Measurements from ENCODE around the gene GALNT17.

The GALNT17 gene

DNA sequence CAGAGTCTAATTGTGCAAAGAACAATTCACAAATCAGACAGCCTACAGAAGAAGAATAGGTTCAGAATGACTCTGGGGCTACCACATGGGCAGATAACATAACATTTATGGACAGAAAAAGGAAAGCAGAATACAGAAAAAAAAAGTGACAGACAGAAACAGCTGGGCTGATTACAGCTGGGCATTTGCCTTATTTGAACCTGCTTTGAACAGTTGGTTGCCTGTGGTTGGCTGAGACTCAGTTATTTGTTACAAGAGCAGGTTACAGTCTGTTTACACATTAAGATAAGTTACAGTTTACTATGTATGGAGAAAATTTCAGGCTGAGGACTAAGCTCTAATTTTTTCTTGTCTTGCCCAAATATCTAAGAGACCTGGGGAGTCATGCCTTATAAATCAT is 327.2 kb downstream of the GALNT17 start:
- no peak for DNase-seq
- CTCF ChIA-PET: interaction anchor here (1.1 kb wide), 1 partner anchor 8 kb away, joined by 3 read pairs; no protein-coding TSS in a partner anchor

DNA sequence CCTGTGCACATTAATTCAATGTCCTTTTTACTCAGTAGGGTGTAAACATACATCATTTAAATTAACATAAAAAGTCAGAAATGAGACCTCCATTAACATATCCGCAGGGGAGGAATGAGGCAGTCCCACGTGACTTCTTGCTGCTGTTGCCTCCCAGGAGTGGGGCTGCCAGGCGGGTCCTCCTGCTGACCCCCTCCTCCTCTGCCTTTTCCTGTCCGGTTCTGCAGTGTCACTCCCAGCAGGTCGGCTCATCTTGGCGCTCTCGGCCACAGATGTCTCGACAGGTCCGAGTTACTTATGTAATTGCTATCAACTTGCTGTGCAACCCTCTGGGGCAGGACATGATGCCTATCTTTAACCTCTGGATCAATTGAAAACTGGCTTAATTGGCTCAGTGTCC is 329.6 kb downstream of the GALNT17 start:
- WGBS (ENCODE audit: insufficient coverage): 79% methylated on average over 9 of the region's 9 CpGs
- ChIA-PET POLR2A (no interaction called here), CTCF (no interaction called here)
- Histone ChIP-seq H3K27ac (ENCODE audit: insufficient read depth in 1 of 2, low read depth in 1 of 2, low read length in 2 of 2, poor library complexity in 1 of 2, severe bottlenecking in 2 of 2) (no peak overlapping the region), H3K36me3 (ENCODE audit: control insufficient read depth in 4 of 4, insufficient read depth in 4 of 4, low read length in 3 of 4) (no peaks in the 10 kb centered on the region), H3K4me3 (ENCODE audit: control insufficient read depth in 1 of 7, extremely low read depth in 1 of 7, insufficient read depth in 4 of 7, low read depth in 2 of 7, low read length in 6 of 7) (no peak overlapping the region), H3K27me3 (replicated peaks in 2 of 5; ENCODE audit: control insufficient read depth in 4 of 5, insufficient read depth in 5 of 5, low read length in 4 of 5) (peaks cover 0 to 2% (median 0%) of the 10 kb centered on the region in 5 experiments), H3K4me1 (ENCODE audit: control extremely low read depth in 1 of 4, control insufficient read depth in 4 of 4, insufficient read depth in 4 of 4, low read length in 3 of 4) (no peaks in the 10 kb centered on the region), H3K9me3 (ENCODE audit: control extremely low read depth in 1 of 5, control insufficient read depth in 4 of 5, insufficient read depth in 2 of 5, low read depth in 1 of 5, low read length in 4 of 5) (no peaks in the 10 kb centered on the region)
- no peak for DNase-seq

More for the DNA sequence above, 327.2 kb downstream of the GALNT17 start:
- H3K4me1 ChIP-seq (ENCODE audit: control extremely low read depth in 1 of 4, control insufficient read depth in 4 of 4, insufficient read depth in 4 of 4, low read length in 3 of 4): no peaks in the 10 kb centered on the region
- H3K9me3 ChIP-seq (ENCODE audit: control extremely low read depth in 1 of 5, control insufficient read depth in 4 of 5, insufficient read depth in 2 of 5, low read depth in 1 of 5, low read length in 4 of 5): no peaks in the 10 kb centered on the region
- POLR2A ChIA-PET: no interaction called here
- no peak overlapping the region for H3K27ac ChIP-seq (ENCODE audit: insufficient read depth in 1 of 2, low read depth in 1 of 2, low read length in 2 of 2, poor library complexity in 1 of 2, severe bottlenecking in 2 of 2)
- H3K27me3 ChIP-seq (replicated peaks in 2 of 5; ENCODE audit: control insufficient read depth in 4 of 5, insufficient read depth in 5 of 5, low read length in 4 of 5): peaks cover 0 to 2% (median 0%) of the 10 kb centered on the region in 5 experiments
- no peaks in the 10 kb centered on the region for H3K36me3 ChIP-seq (ENCODE audit: control insufficient read depth in 4 of 4, insufficient read depth in 4 of 4, low read length in 3 of 4)
- H3K4me3 ChIP-seq (ENCODE audit: control insufficient read depth in 1 of 7, extremely low read depth in 1 of 7, insufficient read depth in 4 of 7, low read depth in 2 of 7, low read length in 6 of 7): no peak overlapping the region

DNA sequence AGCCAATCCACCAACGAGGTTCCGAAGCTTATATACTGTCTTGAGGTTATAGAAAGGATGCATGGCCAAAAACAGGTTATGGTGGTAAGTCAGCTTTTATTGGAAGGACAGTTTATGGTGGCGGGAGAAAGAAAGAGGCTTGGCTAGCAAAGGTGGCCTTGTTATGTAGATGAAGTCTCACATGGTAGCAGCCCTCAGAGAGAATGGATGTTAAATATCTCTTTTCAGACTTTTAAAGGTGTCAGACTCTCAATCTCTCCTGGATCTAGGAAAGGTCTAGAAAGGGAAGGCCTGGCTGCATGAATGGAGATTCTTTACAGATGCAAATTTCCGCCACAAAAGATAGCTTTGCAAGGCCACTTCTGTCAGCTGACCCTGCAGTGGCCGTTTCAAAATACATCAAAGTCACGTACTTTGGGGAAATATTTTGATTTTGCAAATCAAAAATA is 333.8 kb downstream of the GALNT17 start:
- Histone ChIP-seq H3K27ac (ENCODE audit: insufficient read depth in 1 of 2, low read depth in 1 of 2, low read length in 2 of 2, poor library complexity in 1 of 2, severe bottlenecking in 2 of 2) (no peak overlapping the region), H3K4me1 (ENCODE audit: control extremely low read depth in 1 of 4, control insufficient read depth in 4 of 4, insufficient read depth in 4 of 4, low read length in 3 of 4) (no peaks in the 10 kb centered on the region), H3K36me3 (ENCODE audit: control insufficient read depth in 4 of 4, insufficient read depth in 4 of 4, low read length in 3 of 4) (no peaks in the 10 kb centered on the region), H3K9me3 (ENCODE audit: control extremely low read depth in 1 of 5, control insufficient read depth in 4 of 5, insufficient read depth in 2 of 5, low read depth in 1 of 5, low read length in 4 of 5) (no peaks in the 10 kb centered on the region), H3K4me3 (ENCODE audit: control insufficient read depth in 1 of 7, extremely low read depth in 1 of 7, insufficient read depth in 4 of 7, low read depth in 2 of 7, low read length in 6 of 7) (no peak overlapping the region), H3K27me3 (replicated peaks in 2 of 5; ENCODE audit: control insufficient read depth in 4 of 5, insufficient read depth in 5 of 5, low read length in 4 of 5) (peaks cover 0 to 2% (median 0%) of the 10 kb centered on the region in 5 experiments)
- ChIA-PET CTCF (no interaction called here), POLR2A (no interaction called here)
- 73% methylated on average over 6 of the region's 6 CpGs for WGBS (ENCODE audit: insufficient coverage)
- DNase-seq: no peak

DNA sequence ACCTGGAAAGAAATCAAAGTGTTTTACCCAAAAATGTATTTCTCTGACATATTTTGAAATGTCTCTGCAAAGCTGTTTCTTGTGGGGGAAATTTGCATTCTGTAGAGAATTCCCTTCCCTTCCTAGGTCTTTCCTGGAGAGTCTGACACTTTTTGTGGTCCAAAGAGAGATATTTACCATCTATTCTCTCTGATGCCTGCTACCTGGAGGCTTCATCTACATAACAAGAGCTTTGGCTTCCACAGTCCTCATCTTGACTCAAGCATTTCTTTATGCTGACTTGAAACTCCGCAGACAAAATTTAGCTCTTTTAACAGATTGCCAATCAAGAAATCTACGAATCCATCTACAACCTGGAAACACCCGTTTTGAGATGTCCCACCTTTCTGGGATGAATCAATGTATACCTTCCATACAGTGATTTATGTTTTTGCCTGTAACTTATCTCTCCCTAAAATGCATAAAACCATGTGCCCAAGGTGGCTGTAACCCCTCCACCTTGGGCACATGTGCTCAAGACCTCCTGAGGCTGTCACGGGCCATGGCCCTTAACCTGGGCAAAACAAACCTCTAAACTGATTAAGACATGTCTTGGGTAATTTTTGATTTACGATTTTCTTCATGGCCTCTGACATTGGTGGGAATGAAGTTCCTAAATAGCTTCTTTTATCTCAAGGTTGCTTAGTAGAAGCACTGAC is 334.7 kb downstream of the GALNT17 start:
- Histone ChIP-seq H3K27me3 (replicated peaks in 2 of 5; ENCODE audit: control insufficient read depth in 4 of 5, insufficient read depth in 5 of 5, low read length in 4 of 5) (peaks cover 0 to 2% (median 0%) of the 10 kb centered on the region in 5 experiments), H3K4me1 (ENCODE audit: control extremely low read depth in 1 of 4, control insufficient read depth in 4 of 4, insufficient read depth in 4 of 4, low read length in 3 of 4) (no peaks in the 10 kb centered on the region), H3K36me3 (ENCODE audit: control insufficient read depth in 4 of 4, insufficient read depth in 4 of 4, low read length in 3 of 4) (no peaks in the 10 kb centered on the region), H3K4me3 (ENCODE audit: control insufficient read depth in 1 of 7, extremely low read depth in 1 of 7, insufficient read depth in 4 of 7, low read depth in 2 of 7, low read length in 6 of 7) (no peak overlapping the region), H3K9me3 (ENCODE audit: control extremely low read depth in 1 of 5, control insufficient read depth in 4 of 5, insufficient read depth in 2 of 5, low read depth in 1 of 5, low read length in 4 of 5) (no peaks in the 10 kb centered on the region), H3K27ac (ENCODE audit: insufficient read depth in 1 of 2, low read depth in 1 of 2, low read length in 2 of 2, poor library complexity in 1 of 2, severe bottlenecking in 2 of 2) (no peak overlapping the region)
- 63% methylated on average over 4 of the region's 5 CpGs for WGBS (ENCODE audit: insufficient coverage)
- CTCF ChIA-PET: interaction anchor here (1.2 kb wide), 1 partner anchor 8 kb away, joined by 3 read pairs; no protein-coding TSS in a partner anchor
- POLR2A ChIA-PET: no interaction called here
- DNase-seq: no peak

DNA sequence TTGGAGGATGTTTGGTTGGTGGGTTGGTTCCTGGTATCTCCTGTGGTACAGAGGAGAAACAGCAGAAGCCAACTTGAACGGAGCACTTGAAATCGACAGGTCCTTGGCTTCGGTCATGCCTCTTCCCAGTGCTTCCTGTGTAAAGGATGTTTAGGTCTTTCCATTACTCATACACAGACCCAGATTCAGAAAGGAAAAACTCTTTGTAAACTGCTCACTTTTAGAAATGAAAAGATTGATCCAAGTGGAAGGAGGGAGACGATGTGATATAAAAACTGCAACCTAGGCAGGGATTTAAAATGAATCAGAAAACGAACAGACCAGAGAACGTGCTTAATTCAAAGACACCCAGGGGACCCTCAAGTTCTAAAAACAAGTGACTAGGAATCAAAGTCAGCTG is 338.4 kb downstream of the GALNT17 start:
- Histone ChIP-seq H3K9me3 (ENCODE audit: control extremely low read depth in 1 of 5, control insufficient read depth in 4 of 5, insufficient read depth in 2 of 5, low read depth in 1 of 5, low read length in 4 of 5) (peaks cover 0 to 4% (median 0%) of the 10 kb centered on the region in 5 experiments), H3K4me1 (ENCODE audit: control extremely low read depth in 1 of 4, control insufficient read depth in 4 of 4, insufficient read depth in 4 of 4, low read length in 3 of 4) (no peaks in the 10 kb centered on the region), H3K27me3 (replicated peaks in 2 of 5; ENCODE audit: control insufficient read depth in 4 of 5, insufficient read depth in 5 of 5, low read length in 4 of 5) (no peaks in the 10 kb centered on the region), H3K27ac (ENCODE audit: insufficient read depth in 1 of 2, low read depth in 1 of 2, low read length in 2 of 2, poor library complexity in 1 of 2, severe bottlenecking in 2 of 2) (no peak overlapping the region), H3K36me3 (ENCODE audit: control insufficient read depth in 4 of 4, insufficient read depth in 4 of 4, low read length in 3 of 4) (no peaks in the 10 kb centered on the region), H3K4me3 (ENCODE audit: control insufficient read depth in 1 of 7, extremely low read depth in 1 of 7, insufficient read depth in 4 of 7, low read depth in 2 of 7, low read length in 6 of 7) (no peak overlapping the region)
- no peak for DNase-seq
- POLR2A ChIA-PET: no interaction called here
- CTCF ChIA-PET: no interaction called here
- 96% methylated on average over 6 of the region's 6 CpGs for WGBS (ENCODE audit: insufficient coverage)

GRCh38 chr7:71470830-71471229 is 338.9 kb downstream of the GALNT17 start:
- ChIA-PET POLR2A (no interaction called here), CTCF (no interaction called here)
- Histone ChIP-seq H3K4me1 (ENCODE audit: control extremely low read depth in 1 of 4, control insufficient read depth in 4 of 4, insufficient read depth in 4 of 4, low read length in 3 of 4) (no peaks in the 10 kb centered on the region), H3K27me3 (replicated peaks in 2 of 5; ENCODE audit: control insufficient read depth in 4 of 5, insufficient read depth in 5 of 5, low read length in 4 of 5) (no peaks in the 10 kb centered on the region), H3K36me3 (ENCODE audit: control insufficient read depth in 4 of 4, insufficient read depth in 4 of 4, low read length in 3 of 4) (no peaks in the 10 kb centered on the region), H3K4me3 (ENCODE audit: control insufficient read depth in 1 of 7, extremely low read depth in 1 of 7, insufficient read depth in 4 of 7, low read depth in 2 of 7, low read length in 6 of 7) (no peak overlapping the region), H3K27ac (ENCODE audit: insufficient read depth in 1 of 2, low read depth in 1 of 2, low read length in 2 of 2, poor library complexity in 1 of 2, severe bottlenecking in 2 of 2) (no peak overlapping the region), H3K9me3 (ENCODE audit: control extremely low read depth in 1 of 5, control insufficient read depth in 4 of 5, insufficient read depth in 2 of 5, low read depth in 1 of 5, low read length in 4 of 5) (peaks cover 0 to 4% (median 0%) of the 10 kb centered on the region in 5 experiments)
- no peak for DNase-seq
- WGBS (ENCODE audit: insufficient coverage): 80% methylated on average over 1 of the region's 1 CpG

DNA sequence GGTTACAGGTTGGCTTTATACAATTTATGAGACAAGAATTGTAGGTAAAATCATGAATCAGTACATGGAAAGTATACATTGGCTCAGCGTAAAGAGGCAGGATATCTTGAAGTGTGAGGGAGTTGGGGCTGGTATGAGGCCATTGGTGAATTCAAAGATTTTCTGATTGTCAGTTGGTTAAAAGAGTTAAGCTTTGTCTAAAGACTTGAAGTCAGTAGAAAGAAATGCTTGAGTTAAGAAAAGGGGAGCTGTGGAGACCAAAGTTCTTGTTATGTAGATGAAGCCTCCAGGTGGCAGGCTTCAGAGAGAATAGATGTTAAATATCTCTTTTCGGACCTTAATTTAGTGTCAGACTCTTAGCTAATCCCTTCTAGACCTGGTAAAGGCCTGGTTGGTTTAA is 341.0 kb downstream of the GALNT17 start:
- Histone ChIP-seq H3K4me1 (ENCODE audit: control extremely low read depth in 1 of 4, control insufficient read depth in 4 of 4, insufficient read depth in 4 of 4, low read length in 3 of 4) (no peaks in the 10 kb centered on the region), H3K9me3 (ENCODE audit: control extremely low read depth in 1 of 5, control insufficient read depth in 4 of 5, insufficient read depth in 2 of 5, low read depth in 1 of 5, low read length in 4 of 5) (peaks cover 0 to 4% (median 0%) of the 10 kb centered on the region in 5 experiments), H3K36me3 (ENCODE audit: control insufficient read depth in 4 of 4, insufficient read depth in 4 of 4, low read length in 3 of 4) (no peaks in the 10 kb centered on the region), H3K27me3 (replicated peaks in 2 of 5; ENCODE audit: control insufficient read depth in 4 of 5, insufficient read depth in 5 of 5, low read length in 4 of 5) (peaks cover 0 to under 1% (median 0%) of the 10 kb centered on the region in 5 experiments), H3K4me3 (ENCODE audit: control insufficient read depth in 1 of 7, extremely low read depth in 1 of 7, insufficient read depth in 4 of 7, low read depth in 2 of 7, low read length in 6 of 7) (no peak overlapping the region), H3K27ac (ENCODE audit: insufficient read depth in 1 of 2, low read depth in 1 of 2, low read length in 2 of 2, poor library complexity in 1 of 2, severe bottlenecking in 2 of 2) (no peak overlapping the region)
- POLR2A ChIA-PET: no interaction called here
- no peak for DNase-seq
- WGBS (ENCODE audit: insufficient coverage): 89% methylated on average over 1 of the region's 2 CpGs
- CTCF ChIA-PET: no interaction called here

Data from common myeloid progenitor, CD34-positive (primary cell).